ENCODE data around the gene SLAMF8. TPM values are rescaled to one million over a fixed set of nuclear protein-coding genes. Genes with fewer than 3 reads are reported as not detected.

The SLAMF8 gene
- total and polyA plus RNA-seq, 4 donors = 0.28 to 1.6 (median 1.1) TPM

DNA sequence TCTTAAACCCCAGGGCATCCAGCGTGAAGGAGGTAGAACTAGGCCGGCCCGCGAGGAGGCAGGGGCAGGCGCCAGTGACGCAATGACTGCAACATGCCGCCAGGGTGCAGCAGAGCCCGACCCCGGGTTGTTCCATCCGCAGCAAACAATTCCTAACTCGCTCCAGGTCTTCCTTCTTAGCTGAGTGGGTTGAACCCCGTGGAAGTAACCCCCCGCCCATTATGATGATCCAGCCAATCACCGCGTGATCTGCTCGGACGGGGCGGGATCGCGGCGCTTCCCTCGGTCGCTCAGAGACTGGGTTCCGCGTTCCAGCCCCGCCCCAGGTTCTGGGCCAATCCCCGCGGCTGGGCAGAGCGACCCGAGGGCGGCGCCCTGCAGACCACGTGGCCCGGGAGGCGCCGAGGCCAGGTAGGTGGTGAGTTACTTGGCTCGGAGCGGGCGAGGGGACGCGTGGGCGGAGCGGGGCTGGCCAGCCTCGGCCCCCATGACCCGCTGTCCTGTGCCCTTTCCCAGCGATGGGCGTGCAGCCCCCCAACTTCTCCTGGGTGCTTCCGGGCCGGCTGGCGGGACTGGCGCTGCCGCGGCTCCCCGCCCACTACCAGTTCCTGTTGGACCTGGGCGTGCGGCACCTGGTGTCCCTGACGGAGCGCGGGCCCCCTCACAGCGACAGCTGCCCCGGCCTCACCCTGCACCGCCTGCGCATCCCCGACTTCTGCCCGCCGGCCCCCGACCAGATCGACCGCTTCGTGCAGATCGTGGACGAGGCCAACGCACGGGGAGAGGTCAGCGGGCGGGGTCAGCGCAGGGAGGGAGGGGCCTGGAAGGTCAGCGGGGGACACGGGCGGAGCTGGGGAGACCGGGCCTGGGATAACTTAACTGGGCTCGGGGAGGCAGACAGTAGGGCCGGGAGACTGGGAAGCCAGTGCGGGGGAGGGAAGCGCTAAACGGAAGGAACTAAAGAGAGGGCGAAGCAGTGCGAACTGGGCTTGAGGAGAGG is 45.8 kb upstream of the SLAMF8 start, which contains the start of gene DUSP23:
Gene DUSP23 (plus strand): TSS at position 380 of the 1,000 bp plus-strand sequence. CDS start 139 bp downstream, at position 519.
- under 1% methylated on average over 88 of the region's 88 CpGs for WGBS

More for the DNA sequence above, 45.8 kb upstream of the SLAMF8 start, which contains the start of gene DUSP23:
- TF ChIP-seq JUND (IDR thresholded peaks at IDR 0.05) (no peak), RXRA (IDR thresholded peaks at IDR 0.05) (peak; percentile 90 to 91), FOXA1 (IDR thresholded peaks at IDR 0.05) (peak; percentile 53), GABPA (IDR thresholded peaks at IDR 0.05 in 1 of 2, conservative IDR thresholded peaks at IDR 0.05 in 1 of 2) (peak in 1 of 2 donors; percentile 64), SP1 (IDR thresholded peaks at IDR 0.05) (peak; percentile 91), RAD21 (IDR thresholded peaks at IDR 0.05) (peak; percentile 91 to 96), HNF4A (conservative IDR thresholded peaks at IDR 0.05) (peak; percentile 24 to 41), EGR1 (IDR thresholded peaks at IDR 0.05; ENCODE audit: low read depth in 2 of 2) (peak; percentile 95 to 97), YY1 (IDR thresholded peaks at IDR 0.05) (peak; percentile 75), NR2F2 (IDR thresholded peaks at IDR 0.05) (peak; percentile 74), HNF4G (IDR thresholded peaks at IDR 0.05) (no peak), TAF1 (conservative IDR thresholded peaks at IDR 0.05) (no peak), FOXA2 (IDR thresholded peaks at IDR 0.05) (peak; percentile 45)
- TF ChIP-seq, protein P1, sequence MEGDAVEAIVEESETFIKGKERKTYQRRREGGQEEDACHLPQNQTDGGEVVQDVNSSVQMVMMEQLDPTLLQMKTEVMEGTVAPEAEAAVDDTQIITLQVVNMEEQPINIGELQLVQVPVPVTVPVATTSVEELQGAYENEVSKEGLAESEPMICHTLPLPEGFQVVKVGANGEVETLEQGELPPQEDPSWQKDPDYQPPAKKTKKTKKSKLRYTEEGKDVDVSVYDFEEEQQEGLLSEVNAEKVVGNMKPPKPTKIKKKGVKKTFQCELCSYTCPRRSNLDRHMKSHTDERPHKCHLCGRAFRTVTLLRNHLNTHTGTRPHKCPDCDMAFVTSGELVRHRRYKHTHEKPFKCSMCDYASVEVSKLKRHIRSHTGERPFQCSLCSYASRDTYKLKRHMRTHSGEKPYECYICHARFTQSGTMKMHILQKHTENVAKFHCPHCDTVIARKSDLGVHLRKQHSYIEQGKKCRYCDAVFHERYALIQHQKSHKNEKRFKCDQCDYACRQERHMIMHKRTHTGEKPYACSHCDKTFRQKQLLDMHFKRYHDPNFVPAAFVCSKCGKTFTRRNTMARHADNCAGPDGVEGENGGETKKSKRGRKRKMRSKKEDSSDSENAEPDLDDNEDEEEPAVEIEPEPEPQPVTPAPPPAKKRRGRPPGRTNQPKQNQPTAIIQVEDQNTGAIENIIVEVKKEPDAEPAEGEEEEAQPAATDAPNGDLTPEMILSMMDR (IDR thresholded peaks at IDR 0.05; ENCODE audit: low read depth, low read length, missing input control) = peak; percentile 99
- TF ChIP-seq, protein P2, sequence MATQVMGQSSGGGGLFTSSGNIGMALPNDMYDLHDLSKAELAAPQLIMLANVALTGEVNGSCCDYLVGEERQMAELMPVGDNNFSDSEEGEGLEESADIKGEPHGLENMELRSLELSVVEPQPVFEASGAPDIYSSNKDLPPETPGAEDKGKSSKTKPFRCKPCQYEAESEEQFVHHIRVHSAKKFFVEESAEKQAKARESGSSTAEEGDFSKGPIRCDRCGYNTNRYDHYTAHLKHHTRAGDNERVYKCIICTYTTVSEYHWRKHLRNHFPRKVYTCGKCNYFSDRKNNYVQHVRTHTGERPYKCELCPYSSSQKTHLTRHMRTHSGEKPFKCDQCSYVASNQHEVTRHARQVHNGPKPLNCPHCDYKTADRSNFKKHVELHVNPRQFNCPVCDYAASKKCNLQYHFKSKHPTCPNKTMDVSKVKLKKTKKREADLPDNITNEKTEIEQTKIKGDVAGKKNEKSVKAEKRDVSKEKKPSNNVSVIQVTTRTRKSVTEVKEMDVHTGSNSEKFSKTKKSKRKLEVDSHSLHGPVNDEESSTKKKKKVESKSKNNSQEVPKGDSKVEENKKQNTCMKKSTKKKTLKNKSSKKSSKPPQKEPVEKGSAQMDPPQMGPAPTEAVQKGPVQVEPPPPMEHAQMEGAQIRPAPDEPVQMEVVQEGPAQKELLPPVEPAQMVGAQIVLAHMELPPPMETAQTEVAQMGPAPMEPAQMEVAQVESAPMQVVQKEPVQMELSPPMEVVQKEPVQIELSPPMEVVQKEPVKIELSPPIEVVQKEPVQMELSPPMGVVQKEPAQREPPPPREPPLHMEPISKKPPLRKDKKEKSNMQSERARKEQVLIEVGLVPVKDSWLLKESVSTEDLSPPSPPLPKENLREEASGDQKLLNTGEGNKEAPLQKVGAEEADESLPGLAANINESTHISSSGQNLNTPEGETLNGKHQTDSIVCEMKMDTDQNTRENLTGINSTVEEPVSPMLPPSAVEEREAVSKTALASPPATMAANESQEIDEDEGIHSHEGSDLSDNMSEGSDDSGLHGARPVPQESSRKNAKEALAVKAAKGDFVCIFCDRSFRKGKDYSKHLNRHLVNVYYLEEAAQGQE (IDR thresholded peaks at IDR 0.05) = peak; percentile 86
- TF ChIP-seq, protein P3, sequence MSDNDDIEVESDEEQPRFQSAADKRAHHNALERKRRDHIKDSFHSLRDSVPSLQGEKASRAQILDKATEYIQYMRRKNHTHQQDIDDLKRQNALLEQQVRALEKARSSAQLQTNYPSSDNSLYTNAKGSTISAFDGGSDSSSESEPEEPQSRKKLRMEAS (IDR thresholded peaks at IDR 0.05) = peak; percentile 80
- TF ChIP-seq, protein P4, sequence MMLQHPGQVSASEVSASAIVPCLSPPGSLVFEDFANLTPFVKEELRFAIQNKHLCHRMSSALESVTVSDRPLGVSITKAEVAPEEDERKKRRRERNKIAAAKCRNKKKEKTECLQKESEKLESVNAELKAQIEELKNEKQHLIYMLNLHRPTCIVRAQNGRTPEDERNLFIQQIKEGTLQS (IDR thresholded peaks at IDR 0.05) = peak; percentile 93
- TF ChIP-seq, protein P5, sequence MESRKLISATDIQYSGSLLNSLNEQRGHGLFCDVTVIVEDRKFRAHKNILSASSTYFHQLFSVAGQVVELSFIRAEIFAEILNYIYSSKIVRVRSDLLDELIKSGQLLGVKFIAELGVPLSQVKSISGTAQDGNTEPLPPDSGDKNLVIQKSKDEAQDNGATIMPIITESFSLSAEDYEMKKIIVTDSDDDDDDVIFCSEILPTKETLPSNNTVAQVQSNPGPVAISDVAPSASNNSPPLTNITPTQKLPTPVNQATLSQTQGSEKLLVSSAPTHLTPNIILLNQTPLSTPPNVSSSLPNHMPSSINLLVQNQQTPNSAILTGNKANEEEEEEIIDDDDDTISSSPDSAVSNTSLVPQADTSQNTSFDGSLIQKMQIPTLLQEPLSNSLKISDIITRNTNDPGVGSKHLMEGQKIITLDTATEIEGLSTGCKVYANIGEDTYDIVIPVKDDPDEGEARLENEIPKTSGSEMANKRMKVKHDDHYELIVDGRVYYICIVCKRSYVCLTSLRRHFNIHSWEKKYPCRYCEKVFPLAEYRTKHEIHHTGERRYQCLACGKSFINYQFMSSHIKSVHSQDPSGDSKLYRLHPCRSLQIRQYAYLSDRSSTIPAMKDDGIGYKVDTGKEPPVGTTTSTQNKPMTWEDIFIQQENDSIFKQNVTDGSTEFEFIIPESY (IDR thresholded peaks at IDR 0.05) = peak; percentile 75
- no peaks in the 10 kb centered on the region for H3K27me3 ChIP-seq (ENCODE audit: control insufficient read depth in 4 of 4, insufficient read depth in 4 of 4, low read length in 3 of 4)
- H3K9ac ChIP-seq (ENCODE audit: low read depth in 1 of 2, low read length in 2 of 2) = peak within 1 kb of the TSS; percentile 40 to 66
- H3K36me3 ChIP-seq (ENCODE audit: control insufficient read depth in 4 of 4, insufficient read depth in 3 of 4, low read depth in 1 of 4, low read length in 3 of 4) = no peaks in the 10 kb centered on the region
- DNase-seq (ENCODE audit: low spot score) = peak; percentile 91
- peak within 1 kb of the TSS; percentile 68 to 85 (median 78) for H3K4me3 ChIP-seq (ENCODE audit: low read depth in 1 of 3, low read length in 3 of 3)
- H3K27ac ChIP-seq (ENCODE audit: low read depth in 1 of 2, low read length in 2 of 2) = peak within 1 kb of the TSS; percentile 88 to 92
- no peaks in the 10 kb centered on the region for H3K9me3 ChIP-seq (ENCODE audit: control insufficient read depth in 4 of 4, low read length in 3 of 4)
- H3K4me1 ChIP-seq (ENCODE audit: control insufficient read depth in 4 of 4, insufficient read depth in 4 of 4, low read length in 3 of 4) = peaks cover 0 to 24% (median 8%) of the 10 kb centered on the region in 4 donors
